Activated CD8-positive, alpha-beta memory T cell treated with anti-CD3 and anti-CD28 coated beads, Interleukin-2, amount 50 U/mL, for 1 hour (primary cell): ENCODE data around the gene HSF2BP.
"Not testable (repeated sequence)": the region's sequence is repeated elsewhere in the genome, so short reads cannot be mapped to it uniquely, and the experiment has no call there.

Experiments used
- DNase-seq: peaks from one replicate; pipeline ENCODE4 v3.0.0-alpha.2; 2020; ENCODE audit errors: extremely low read depth

The HSF2BP gene

DNA sequence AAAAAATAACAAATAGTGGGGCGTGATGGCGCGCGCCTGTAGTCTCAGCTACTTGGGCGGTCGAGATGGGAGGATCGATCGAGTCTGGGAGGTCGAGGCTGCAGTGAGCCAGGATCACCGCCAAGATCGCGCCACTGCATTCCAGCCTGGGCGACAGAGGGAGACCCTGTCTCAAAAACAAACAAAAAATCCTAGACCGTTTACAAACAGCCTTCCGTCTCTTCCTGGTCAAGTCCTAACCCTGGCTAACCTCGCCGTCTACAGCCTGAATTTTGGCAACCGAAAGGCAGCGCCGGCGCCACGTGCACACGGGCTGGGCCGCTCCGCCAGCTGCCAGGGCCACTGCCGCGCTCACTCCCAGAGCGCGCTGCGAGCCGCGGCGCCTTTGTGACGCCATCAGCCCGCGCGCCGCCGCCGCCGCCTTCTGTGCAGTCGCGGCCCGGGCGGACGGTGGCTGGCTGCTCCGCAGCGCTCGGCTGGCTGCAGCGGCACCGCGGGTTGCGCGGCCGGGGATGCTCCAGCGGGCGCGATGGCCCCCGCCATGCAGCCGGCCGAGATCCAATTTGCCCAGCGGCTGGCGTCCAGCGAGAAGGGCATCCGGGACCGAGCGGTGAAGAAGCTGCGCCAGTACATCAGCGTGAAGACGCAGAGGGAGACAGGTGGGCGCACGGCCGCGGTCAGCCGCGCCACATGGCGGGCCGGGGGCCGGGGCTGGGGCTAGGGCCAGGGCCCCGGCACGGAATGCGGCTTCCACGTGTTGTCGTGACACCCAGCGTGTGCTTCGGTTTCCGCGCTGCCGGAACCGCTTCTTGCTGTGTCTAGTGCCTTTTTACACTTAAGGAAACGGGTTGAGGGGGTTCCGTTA, at the start of gene HSF2BP, which contains the start of gene RRP1B:
TSS of gene HSF2BP (minus strand) at position 353 of the 865 bp plus-strand sequence. CDS start 1,392 bp downstream, outside the sequence.
TSS of gene RRP1B (plus strand) at position 425 of the 865 bp plus-strand sequence. CDS start at position 530, 105 bp downstream.
- DNase-seq: no peak

- DNase-seq: no peak
Observed at GRCh38 chr21:43708745-43709381, 49.6 kb upstream of the HSF2BP start.

GRCh38 chr21:43707462-43707861, 48.2 kb upstream of the HSF2BP start:
- no peak for DNase-seq

GRCh38 chr21:43703035-43703880, 44.0 kb upstream of the HSF2BP start:
- no peak for DNase-seq

- no peak for DNase-seq
Observed at GRCh38 chr21:43702785-43703034, 43.4 kb upstream of the HSF2BP start.

DNA sequence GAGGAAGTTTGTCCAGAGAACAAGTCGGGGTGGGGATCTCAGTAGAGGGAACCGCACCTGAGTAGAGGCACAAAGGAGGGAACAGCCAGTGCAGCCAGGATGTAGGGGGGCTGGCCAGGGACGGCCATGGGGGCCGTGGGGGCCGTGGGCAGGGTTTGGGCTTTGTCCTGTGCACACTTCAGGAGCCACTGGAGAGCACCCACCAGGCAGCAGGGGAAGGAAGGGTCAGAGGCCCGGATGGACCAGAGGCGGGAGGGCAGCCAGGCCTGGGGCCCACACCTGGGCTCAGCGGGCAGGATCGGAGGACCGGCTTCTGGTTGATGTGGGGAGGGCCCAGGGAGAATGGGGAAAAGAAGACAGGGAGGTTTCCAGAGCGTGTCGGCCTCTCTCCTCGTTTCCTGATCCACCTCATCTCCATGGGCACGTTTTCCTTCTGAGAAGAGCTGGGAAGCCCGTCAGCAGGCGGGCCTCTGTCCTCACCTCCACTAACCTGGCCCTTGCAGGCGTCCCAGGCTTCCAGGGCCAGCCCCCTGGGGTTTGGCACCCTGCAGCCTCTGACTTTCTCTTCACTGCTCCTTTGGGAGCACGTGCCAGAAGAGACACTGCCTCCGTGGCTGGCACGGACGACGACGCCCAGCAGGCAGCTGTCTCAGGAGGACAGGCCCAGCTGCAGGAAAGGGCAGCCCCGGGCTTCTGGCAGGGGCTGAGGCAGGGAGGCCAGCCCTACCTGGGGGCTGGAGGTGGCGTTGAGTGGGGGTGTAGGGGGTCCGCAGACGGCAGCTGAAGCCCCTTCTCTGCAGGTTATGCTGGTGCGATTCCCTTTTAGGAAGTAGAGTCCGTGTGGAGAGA, 42.9 kb upstream of the HSF2BP start:
- no peak for DNase-seq

GRCh38 chr21:43699933-43700599, 40.8 kb upstream of the HSF2BP start:
- no peak for DNase-seq

- not testable (repeated sequence) for DNase-seq
Observed at GRCh38 chr21:43699492-43699777, 40.1 kb upstream of the HSF2BP start.

DNA sequence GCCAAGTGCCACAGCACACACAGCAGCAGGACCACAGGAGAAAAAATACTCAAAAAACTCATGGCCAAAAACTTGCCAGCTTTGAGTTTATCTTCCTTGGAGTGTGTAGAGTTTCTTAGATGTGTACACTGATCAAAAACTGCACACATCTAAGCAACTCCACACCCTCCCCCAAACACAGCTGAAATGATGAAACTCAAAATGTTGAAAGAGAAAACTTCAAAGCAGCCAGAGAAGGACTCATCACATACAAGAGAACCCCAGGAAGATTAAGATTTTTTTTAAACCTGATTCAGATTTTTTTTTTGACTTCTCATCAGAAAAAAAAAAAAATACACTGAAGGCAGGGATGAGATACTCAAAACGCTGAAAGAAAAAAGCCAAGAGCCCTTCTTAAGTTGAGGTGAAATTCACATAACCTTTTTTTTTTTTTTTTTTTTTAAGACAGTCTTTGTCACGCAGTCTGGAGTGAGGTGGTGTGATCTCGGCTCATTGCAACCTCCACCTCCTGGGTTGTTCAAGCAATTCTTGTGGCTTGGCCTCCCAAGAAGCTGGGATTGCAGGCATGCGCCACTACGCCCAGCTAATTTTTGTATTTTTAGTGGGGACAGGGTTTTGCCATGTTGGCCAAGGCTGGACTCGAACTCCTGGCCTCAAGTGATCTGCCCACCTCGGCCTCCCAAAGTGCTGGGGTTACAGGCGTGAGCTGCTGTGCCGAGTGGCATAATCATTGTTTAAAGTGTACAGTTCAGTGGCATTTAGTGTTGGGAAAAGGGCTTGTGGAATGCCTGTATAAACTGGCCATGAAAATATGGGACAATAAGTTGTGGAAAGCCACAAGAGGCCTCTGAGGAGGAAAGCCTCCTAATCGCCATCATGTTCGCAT, 38.7 kb upstream of the HSF2BP start:
- DNase-seq: no peak

- DNase-seq: no peak
Observed at GRCh38 chr21:43696214-43696613, 36.9 kb upstream of the HSF2BP start.

DNA sequence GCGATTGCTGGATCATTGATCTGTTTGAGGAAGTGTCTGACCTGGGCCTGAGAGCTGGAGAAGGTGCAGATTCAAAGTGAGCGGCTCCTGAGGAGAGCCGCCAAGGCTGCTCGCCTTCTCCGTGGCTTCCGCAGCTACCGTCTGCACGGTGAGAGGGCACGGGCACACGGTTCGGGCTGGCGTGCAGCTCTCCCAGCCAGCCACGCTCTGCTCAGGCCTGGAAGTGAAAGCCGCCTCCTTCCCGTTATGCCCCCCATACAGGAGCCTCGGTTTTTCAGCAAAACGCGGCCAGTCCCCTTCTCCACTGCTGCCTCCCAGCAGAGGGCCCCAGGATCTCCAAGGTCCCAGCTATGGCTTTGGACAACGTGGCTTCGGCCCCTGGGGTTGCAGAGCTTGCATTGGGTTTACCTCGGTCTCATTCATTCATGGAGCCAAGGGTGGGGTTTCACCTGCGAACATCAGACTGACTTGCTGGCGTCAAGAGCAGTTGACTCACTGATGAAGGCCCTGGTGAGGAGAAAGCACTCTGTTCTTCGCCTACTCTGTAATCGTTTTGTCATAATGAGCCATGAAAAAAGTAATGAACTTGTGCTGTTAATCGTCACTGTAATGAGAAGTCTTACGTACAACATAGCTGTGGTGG, 35.3 kb upstream of the HSF2BP start:
- no peak for DNase-seq

GRCh38 chr21:43693981-43694380, 34.7 kb upstream of the HSF2BP start:
- DNase-seq: no peak

DNA sequence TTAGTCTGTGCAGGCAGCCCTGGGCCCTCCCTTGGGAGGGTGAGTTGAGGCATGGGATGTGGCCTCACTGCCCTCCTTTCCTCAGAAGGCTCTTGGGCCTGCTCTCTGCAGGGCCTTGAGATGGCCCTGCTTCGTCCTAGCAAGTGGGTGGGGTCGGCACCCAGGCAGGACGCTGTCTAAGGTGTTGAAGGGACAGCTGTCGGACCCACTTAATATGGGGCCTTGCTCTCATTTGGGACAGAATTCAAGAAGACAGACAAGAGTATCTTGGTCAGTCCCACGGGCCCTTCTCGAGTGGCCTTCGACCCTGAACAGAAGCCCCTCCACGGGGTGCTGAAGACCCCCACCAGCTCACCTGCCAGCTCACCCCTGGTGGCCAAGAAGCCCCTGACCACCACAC, 33.7 kb upstream of the HSF2BP start:
- DNase-seq: no peak

DNA sequence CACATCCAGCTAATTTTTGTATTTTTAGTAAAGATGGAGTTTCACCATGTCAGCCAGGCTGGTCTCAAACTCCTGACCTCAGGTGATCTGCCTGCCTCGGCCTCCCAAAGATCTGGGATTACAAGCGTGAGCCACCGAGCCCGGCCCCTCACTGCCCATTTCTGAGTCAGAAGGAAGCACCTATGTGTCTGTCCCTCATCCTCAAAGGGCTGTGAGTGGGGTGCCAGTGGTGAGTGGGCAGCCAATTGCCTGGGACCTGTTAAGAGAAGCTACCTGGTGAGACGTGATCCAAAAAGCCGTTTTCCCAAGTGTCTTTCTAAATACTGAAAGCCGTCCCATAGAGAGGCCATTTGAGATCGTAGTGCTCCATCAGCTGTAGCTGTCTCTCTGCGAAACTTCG, 32.5 kb upstream of the HSF2BP start:
- no peak for DNase-seq

- DNase-seq: no peak
Observed at GRCh38 chr21:43691086-43691795, 32.0 kb upstream of the HSF2BP start.

DNA sequence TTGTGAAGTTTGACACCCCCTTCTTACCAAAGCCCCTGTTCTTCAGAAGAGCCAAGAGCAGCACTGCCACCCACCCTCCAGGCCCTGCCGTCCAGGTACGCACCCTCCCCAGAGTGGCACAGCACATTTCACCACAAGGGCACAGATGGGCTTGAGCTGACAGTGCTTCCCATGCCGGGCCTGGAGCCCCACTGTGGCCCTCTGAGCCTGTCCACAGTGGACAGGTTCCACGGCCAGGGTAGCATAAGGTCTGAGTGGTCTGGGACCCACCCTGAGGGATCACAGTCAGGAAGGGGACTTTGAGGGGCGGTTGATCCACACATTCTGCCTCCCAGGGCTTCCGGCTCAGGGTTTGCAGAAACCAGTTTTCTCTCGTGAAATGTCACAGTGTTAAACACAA, 31.1 kb upstream of the HSF2BP start:
- no peak for DNase-seq

DNA sequence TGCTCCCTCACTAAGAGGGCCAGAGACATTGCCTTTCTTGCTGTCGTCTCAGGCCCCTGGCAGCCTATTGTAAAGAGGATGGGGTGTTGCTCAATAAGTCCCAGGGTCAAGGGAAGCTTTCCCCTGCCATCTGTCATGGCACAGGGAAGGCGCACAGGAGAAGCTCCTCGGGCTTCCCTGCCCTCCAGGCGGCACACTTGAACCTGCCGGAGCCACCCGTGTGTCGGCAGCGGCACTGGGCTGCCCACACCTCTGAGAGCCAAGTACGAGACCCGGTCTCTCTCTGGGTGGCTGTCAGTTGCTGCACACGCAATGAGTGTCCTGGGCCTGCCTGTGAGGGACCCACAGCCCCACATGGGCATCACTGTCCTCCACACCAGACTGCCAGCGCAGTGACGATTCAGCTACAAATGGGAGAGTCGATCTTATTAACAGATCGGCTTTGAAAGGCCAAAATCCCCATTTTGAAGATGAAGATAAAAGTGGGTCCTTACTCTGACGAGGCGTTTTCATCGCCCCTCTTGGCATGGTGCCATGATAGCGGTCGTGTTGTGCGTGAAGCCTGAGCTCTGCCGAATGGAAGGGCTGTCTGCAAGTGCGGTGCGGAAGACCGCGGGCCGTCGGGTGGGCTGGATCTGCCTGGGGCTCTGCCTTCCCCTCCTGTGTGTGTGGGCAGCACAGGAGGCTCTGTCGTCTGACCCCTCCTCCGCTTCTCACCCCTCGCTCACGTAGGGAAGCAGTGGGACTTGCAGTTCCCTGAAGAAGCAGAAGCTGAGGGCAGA, 30.5 kb upstream of the HSF2BP start:
- DNase-seq: no peak

- no peak for DNase-seq
Observed at GRCh38 chr21:43688906-43689305, 29.6 kb upstream of the HSF2BP start.
